Dendritic cell treated with granulocyte-macrophage colony-stimulating factor and Interleukin-4, amounts not matched to agents 40 ng/mL and 50 ng/mL, for 4 days (primary cell): Measurements from ENCODE around the gene GNAI2.

Experiments
- H3K27ac Mint-ChIP-seq: one replicate; pipeline ENCODE4 v1.8.0; 2022; ENCODE audit warnings: mild to moderate bottlenecking, mixed read lengths
- H3K27me3 Mint-ChIP-seq: one replicate; pipeline ENCODE4 v1.8.0; 2022; ENCODE audit warnings: mild to moderate bottlenecking, mixed read lengths
- H3K36me3 Mint-ChIP-seq: one replicate; pipeline ENCODE4 v1.8.0; 2022; ENCODE audit warnings: low read depth, mixed read lengths
- H3K4me1 Mint-ChIP-seq: one replicate; pipeline ENCODE4 v1.8.0; 2022; ENCODE audit warnings: low read depth, mixed read lengths
- H3K4me3 Mint-ChIP-seq: one replicate; pipeline ENCODE4 v1.8.0; 2022; ENCODE audit warnings: mild to moderate bottlenecking, moderate library complexity, mixed read lengths
- H3K9me3 Mint-ChIP-seq: one replicate; pipeline ENCODE4 v1.8.0; 2022; ENCODE audit warnings: mixed read lengths
- intact Hi-C: fragments of 100-400 bp; cut with micrococcal nuclease; formaldehyde crosslinking; loops from one replicate; pipeline ENCODE4 v1.15.0; 2022

GNAI2 gene

DNA sequence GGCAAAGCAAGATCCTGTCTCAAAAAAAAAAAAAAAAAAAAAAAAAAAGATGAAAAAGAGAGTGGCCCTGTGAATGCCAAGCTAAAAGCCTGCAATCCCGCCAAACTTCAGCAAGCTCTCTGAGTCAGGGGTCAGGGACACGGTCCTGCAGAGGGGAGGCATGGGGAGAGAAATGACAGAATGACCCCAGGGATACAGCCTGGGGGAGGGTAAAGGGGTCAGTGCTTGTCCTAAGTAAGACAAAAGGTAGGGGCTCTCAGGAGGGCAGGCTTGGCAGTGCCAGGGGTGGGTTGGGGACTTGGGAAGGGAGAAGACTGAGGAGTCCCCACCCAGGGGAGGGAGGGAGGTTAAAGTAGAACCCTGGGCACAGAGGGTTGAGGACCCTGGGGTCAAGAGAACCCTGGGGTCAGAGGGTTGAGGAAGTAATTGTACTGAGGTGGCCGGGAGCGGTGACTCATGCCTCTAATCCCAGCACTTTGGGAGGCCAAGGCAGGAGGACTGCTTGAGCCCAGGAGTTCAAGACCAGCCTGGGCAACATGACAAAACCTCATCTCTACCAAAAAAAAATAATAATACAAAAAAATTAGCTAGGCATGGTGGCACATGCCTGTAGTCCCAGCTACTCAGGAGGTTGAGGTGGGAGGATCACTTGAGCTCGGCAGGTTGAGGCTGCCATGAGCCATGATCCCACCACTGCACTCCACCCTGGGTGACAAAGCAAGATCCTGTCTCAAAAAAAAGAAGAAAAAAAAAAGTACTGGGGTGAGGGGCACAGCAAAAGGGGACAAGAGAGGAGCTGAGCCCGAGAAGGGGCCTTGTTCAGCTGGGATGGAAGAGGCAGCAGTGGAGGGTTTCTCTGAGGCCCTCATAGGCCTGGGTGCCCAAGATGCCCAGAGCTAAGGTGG, 27.7 kb downstream of the GNAI2 start:
- peaks cover 36% of the 10 kb centered on the region for H3K36me3 Mint-ChIP-seq
- peaks cover 35% of the 10 kb centered on the region for H3K27me3 Mint-ChIP-seq
- H3K9me3 Mint-ChIP-seq: no peaks in the 10 kb centered on the region
- intact Hi-C loops: no loop called here
- H3K27ac Mint-ChIP-seq: peak overlapping the region; percentile 19
- peaks cover 36% of the 10 kb centered on the region for H3K4me1 Mint-ChIP-seq
- no peak overlapping the region for H3K4me3 Mint-ChIP-seq

DNA sequence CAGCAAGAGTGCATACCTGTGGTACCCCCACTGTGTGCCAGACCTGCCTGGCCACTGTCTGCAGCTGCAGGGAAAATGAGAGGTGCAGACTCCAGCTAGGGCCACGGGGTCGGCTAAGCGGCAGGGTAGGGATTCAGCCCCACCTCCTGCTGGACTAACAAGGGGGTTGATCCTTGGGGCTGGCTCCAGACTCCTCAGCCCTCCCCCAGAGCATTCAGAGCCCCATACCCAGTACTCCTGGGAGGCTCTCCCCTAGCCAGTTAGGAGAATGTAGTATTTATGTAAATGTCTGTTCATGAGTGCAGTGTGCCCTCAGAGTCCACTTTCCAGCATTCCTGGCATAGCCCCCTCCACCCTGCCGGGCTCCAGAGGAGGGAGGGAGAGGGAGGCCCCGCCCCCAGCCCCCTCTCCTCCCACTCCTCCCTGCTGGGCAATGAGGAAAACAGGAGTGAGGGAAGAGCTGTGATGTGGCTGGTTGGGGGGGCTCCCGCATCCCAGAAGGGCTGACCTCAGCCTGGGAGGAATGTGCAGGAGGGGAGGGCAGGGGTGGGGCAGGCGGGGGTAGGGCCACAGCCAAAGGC, 28.5 kb downstream of the GNAI2 start:
- Mint-ChIP-seq H3K4me3 (no peak overlapping the region), H3K9me3 (no peaks in the 10 kb centered on the region), H3K27me3 (peaks cover 40% of the 10 kb centered on the region), H3K27ac (peak overlapping the region; percentile 19), H3K36me3 (peaks cover 28% of the 10 kb centered on the region), H3K4me1 (peaks cover 29% of the 10 kb centered on the region)
- intact Hi-C loops: no loop called here

DNA sequence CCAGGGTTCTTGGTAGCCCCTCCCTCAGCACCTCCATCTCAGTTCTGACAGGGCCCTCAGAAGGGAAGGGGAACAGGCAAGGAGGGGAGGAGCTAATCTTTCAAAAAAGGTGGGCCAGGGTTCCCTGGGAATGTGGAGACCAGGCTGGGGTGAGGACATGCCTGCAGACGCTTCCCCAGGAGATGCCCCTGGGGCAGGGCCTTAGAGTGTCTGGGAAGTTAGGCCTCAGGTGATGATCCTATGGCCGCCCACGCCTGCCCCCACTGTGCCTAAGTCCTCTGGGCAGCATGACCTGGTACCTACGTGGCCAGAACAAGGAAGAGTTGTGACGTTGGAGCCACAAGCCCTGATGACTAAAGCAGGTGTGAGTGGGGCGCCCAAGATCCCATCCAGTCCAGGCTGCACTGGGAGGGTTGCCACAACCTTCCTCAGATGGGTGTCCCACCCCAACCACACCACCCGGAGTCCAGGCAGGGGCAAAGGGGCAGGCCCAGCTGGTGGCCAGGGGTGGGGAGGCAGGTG, 29.0 kb downstream of the GNAI2 start:
- no peak overlapping the region for H3K4me3 Mint-ChIP-seq
- peaks cover 24% of the 10 kb centered on the region for H3K4me1 Mint-ChIP-seq
- peaks cover 23% of the 10 kb centered on the region for H3K36me3 Mint-ChIP-seq
- no peak overlapping the region for H3K27ac Mint-ChIP-seq
- peaks cover 40% of the 10 kb centered on the region for H3K27me3 Mint-ChIP-seq
- intact Hi-C loops: no loop called here
- H3K9me3 Mint-ChIP-seq: no peaks in the 10 kb centered on the region

DNA sequence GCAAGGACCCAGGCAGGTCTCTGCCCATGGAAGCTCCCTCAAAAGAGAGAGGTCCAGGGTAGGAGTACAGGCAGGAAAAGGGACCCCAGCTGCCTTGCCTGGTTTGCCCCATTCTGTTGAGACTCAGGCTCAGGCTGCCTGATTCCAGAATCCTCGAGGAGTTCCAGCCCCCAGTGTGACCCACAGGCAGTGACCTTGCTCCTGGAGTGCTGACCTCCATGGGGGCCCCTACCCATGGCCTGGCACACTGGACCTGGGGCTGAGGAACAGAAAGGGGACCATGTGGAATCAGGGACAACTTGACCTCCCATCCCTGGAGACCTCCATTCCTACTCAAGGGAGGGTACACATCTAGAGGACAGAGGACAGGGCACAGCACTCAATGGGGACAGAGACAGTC, 29.6 kb downstream of the GNAI2 start:
- Mint-ChIP-seq H3K4me3 (no peak overlapping the region), H3K27ac (no peak overlapping the region), H3K4me1 (peaks cover 24% of the 10 kb centered on the region), H3K27me3 (peaks cover 40% of the 10 kb centered on the region), H3K9me3 (no peaks in the 10 kb centered on the region), H3K36me3 (peaks cover 23% of the 10 kb centered on the region)
- intact Hi-C loops: no loop called here

DNA sequence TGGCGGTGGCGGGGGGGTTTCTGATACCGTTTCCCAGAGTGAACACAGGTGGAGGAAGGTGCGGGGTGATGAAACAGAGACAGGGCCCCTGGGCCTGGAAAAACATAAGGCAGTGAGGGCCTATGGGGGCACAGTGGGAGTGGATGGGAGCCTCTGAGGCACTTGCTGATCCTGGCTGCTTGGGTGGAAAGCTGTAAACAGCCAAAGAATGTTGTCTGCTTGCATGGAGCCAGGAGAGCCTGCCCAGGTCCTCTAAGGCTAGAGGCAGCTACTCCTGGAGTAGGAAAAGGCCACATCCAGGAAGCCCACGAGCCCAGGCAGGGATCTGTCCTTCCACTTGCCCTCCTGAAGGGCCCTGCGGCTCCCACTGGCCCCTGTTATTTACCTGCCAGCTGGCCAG, 30.0 kb downstream of the GNAI2 start:
- peaks cover 40% of the 10 kb centered on the region for H3K27me3 Mint-ChIP-seq
- H3K36me3 Mint-ChIP-seq: peaks cover 21% of the 10 kb centered on the region
- intact Hi-C loops: no loop called here
- H3K4me1 Mint-ChIP-seq: peaks cover 23% of the 10 kb centered on the region
- H3K9me3 Mint-ChIP-seq: no peaks in the 10 kb centered on the region
- no peak overlapping the region for H3K27ac Mint-ChIP-seq
- H3K4me3 Mint-ChIP-seq: no peak overlapping the region

DNA sequence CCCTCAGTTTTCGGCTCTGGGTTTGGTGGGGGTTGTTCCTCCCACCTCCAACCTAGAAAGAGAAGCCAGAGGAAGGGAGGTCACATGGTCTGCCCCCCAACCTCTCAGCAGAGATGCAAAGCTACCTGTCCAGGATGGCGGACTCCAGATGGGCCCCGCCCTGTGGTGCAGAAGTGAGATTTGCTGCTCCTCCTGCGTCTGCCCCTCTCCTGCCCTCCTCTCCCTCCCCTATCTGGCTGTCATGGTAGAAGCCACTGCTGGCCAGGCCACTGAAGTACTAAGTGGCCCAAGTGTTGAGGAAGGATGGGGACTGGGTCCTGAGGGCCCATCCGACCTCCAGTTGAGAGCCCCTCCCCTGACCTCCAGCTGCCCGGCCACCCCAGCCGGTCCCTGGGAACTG, 30.8 kb downstream of the GNAI2 start:
- Mint-ChIP-seq H3K27me3 (peaks cover 45% of the 10 kb centered on the region), H3K9me3 (no peaks in the 10 kb centered on the region), H3K4me1 (peaks cover 16% of the 10 kb centered on the region), H3K27ac (no peak overlapping the region), H3K36me3 (peaks cover 13% of the 10 kb centered on the region), H3K4me3 (no peak overlapping the region)
- intact Hi-C loops: no loop called here

DNA sequence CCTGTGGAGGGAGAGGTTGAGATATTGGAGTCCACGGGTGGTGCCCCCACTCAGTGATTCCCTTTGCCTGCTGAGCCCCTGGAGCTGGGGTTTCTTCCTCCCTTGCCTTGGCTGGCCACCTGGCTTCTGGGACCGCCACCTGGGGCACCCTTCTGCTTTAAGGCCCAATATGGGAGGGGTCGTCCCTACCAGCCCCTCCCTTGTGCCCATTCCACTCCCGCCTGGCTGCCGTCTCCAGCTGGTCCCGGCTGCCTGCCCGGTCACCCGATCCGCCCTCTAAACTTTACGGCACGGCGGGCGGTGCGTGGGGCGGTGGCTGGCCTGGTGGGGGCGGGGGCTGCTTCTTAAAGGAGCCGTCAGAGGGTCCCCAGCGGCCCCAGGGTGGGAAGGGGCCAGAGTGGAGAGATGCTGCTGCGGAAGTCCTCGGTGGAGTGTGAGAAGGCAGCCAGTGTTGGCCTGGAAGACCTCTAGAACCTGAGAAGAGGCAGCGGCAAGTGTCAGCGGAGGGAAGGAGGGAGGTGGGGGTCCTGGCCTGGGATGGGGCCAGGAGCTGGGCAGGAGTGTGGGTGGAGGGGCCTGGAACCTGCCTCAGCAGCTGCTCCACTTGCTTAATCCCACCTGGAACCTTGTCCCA, 31.4 kb downstream of the GNAI2 start:
- Mint-ChIP-seq H3K27me3 (peaks cover 47% of the 10 kb centered on the region), H3K4me1 (peaks cover 16% of the 10 kb centered on the region), H3K9me3 (no peaks in the 10 kb centered on the region), H3K27ac (no peak overlapping the region), H3K4me3 (no peak overlapping the region), H3K36me3 (peaks cover 7% of the 10 kb centered on the region)
- intact Hi-C loops: no loop called here

DNA sequence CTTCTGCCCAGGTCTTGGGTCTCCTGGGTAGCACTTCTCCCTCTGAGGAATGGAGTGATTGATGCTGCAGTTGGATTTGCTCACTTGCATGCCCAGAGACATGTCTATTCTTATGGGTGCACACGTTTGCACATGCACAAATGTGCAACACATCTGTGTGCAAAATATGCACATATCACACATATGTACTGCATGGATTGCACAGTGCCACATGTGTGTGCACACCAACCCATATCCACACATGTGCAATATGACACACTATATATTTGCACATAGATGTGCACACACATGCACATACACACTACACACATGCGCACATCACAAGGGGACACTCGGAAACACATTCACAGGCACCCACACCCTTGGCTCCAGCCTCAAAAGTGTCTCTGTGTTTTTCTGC, 32.3 kb downstream of the GNAI2 start:
- Mint-ChIP-seq H3K4me1 (peaks cover 15% of the 10 kb centered on the region), H3K4me3 (no peak overlapping the region), H3K27ac (no peak overlapping the region), H3K36me3 (no peaks in the 10 kb centered on the region), H3K9me3 (no peaks in the 10 kb centered on the region), H3K27me3 (peaks cover 51% of the 10 kb centered on the region)
- intact Hi-C loops: no loop called here

DNA sequence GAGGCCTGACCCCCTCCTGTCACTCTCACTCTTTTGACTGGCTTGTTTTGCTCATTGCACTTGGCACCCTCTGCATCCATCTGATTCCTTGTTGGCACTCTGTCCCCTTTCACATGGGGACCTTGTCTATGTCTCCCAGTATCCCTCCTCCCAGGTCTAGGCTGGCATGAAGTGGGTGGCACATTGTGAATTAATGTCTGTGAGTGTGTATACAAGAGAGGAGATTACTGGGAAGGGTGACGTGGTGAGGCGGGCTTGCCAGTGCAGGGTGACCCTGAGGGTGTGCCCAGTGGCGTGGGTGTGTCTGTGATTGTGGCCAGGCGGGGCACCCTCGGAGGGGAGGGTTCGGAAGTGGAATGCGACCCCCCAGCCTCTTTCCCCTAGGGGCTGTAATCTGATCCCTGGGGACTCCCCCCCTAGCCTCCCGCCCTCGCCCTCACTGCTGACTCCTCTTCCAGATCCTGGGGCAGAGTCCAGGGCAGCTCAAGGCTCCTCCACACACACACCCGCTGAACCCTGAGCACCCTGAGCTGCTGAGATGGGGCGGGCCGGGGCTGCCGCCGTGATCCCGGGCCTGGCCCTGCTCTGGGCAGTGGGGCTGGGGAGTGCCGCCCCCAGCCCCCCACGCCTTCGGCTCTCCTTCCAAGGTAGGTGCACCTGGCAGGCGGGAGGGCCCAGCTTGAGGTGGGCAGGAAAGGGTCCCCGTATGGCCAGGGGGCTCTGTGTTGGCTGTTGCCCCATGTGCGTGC, 32.9 kb downstream of the GNAI2 start, which contains the start of gene SEMA3B:
Gene SEMA3B (plus strand): TSS at position 445 of the 749 bp plus-strand sequence. CDS start 94 bp downstream, at position 539.
- Mint-ChIP-seq H3K4me1 (peaks cover 13% of the 10 kb centered on the region), H3K4me3 (no peak within 1 kb of the TSS), H3K9me3 (no peaks in the 10 kb centered on the region), H3K27me3 (peaks cover 55% of the 10 kb centered on the region), H3K27ac (no peak within 1 kb of the TSS), H3K36me3 (no peaks in the 10 kb centered on the region)
- intact Hi-C loops: no loop called here

DNA sequence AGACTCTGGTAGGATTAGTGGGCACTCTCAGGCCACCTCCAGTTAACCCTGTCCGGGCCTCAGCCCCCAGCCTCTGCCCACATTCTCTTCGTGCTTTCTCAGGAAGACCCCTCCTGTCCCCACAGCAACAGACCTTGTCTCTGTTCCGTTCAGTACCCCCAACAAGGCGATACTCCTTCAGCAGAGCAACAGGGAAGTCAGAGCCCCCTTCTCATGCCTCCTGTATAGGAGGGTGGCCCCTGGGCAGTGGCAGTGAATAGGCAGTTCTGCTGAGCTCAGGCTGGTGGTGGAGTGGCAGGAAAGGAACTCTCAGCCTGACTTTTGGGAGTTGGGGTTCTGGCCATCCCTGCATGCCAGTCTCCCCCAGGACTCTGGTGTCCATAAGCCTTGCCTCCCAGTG, 33.5 kb downstream of the GNAI2 start:
- intact Hi-C loops: no loop called here
- Mint-ChIP-seq H3K4me3 (no peak overlapping the region), H3K27me3 (peaks cover 61% of the 10 kb centered on the region), H3K36me3 (no peaks in the 10 kb centered on the region), H3K27ac (no peak overlapping the region), H3K4me1 (peaks cover 15% of the 10 kb centered on the region), H3K9me3 (no peaks in the 10 kb centered on the region)

DNA sequence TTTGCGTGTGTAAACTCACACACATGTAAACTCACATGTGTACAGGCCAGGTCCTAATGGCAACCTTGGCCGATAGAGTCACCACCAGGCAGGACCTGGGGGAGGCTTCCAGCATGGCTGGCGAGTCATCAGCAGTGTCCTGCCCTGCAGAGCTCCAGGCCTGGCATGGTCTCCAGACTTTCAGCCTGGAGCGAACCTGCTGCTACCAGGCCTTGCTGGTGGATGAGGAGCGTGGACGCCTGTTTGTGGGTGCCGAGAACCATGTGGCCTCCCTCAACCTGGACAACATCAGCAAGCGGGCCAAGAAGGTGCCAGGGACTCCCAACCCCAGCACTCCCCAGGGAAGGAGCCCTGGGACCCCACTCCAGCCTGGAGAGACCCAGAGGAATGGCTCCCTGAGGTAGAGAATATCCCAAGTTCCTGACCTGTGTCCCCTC, 34.0 kb downstream of the GNAI2 start:
- intact Hi-C loops: no loop called here
- H3K36me3 Mint-ChIP-seq: no peaks in the 10 kb centered on the region
- H3K4me1 Mint-ChIP-seq: peaks cover 18% of the 10 kb centered on the region
- H3K4me3 Mint-ChIP-seq: no peak overlapping the region
- no peak overlapping the region for H3K27ac Mint-ChIP-seq
- no peaks in the 10 kb centered on the region for H3K9me3 Mint-ChIP-seq
- peaks cover 65% of the 10 kb centered on the region for H3K27me3 Mint-ChIP-seq

DNA sequence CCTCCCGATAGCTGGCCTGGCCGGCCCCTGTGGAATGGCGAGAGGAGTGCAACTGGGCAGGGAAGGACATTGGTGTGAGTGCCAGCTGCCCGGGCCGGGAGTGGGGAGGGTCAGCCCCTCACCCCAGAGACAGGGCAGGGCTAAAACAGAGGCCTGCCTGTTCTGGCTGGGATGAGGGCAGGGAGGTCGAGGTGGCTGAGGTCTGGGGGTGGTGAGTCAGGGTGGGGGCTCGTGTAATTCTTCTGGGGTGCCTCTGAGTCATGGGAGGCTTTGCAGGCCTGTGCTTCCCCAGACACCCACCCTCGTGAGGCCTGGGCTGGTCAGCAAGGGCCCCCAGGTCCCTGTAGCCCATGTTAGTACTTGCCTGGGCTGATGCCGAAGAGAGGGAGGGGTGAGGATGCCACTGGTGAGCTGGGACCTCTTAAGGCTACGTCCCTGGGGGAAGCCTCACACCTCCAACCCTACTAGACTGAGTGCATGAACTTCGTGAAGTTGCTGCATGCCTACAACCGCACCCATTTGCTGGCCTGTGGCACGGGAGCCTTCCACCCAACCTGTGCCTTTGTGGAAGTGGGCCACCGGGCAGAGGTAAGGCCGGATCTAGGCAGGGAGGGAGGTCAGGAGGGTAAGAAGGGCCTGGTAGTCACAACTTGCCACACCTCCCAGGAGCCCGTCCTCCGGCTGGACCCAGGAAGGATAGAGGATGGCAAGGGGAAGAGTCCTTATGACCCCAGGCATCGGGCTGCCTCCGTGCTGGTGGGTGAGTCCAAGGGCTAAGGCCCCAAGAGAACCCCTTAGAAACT, 34.6 kb downstream of the GNAI2 start:
- H3K4me1 Mint-ChIP-seq: peaks cover 23% of the 10 kb centered on the region

More for the DNA sequence above, 34.6 kb downstream of the GNAI2 start:
- Mint-ChIP-seq H3K36me3 (no peaks in the 10 kb centered on the region), H3K9me3 (no peaks in the 10 kb centered on the region), H3K4me3 (no peak overlapping the region), H3K27ac (no peak overlapping the region), H3K27me3 (peaks cover 67% of the 10 kb centered on the region)
- intact Hi-C loops: no loop called here
